ENCODE data around the gene TRIM64C. TPM values are rescaled to one million over a fixed set of nuclear protein-coding genes. Genes with fewer than 3 reads are reported as not detected.

The TRIM64C gene, protein sequence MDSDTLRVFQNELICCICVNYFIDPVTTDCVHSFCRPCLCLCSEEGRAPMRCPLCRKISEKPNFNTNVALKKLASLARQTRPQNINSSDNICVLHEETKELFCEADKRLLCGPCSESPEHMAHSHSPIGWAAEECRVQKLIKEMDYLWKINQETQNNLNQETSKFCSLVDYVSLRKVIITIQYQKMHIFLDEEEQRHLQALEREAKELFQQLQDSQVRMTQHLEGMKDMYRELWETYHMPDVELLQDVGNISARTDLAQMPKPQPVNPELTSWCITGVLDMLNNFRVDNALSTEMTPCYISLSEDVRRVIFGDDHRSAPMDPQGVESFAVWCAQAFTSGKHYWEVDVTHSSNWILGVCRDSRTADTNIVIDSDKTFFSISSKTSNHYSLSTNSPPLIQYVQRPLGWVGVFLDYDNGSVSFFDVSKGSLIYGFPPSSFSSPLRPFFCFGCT
- not detected in 2 replicates for total RNA-seq

GRCh38 chr11:49059012-49059411, at the start of gene TRIM64C:
Gene TRIM64C (minus strand): TSS chr11:49059112. CDS start chr11:49059112, 0 bp downstream.

DNA sequence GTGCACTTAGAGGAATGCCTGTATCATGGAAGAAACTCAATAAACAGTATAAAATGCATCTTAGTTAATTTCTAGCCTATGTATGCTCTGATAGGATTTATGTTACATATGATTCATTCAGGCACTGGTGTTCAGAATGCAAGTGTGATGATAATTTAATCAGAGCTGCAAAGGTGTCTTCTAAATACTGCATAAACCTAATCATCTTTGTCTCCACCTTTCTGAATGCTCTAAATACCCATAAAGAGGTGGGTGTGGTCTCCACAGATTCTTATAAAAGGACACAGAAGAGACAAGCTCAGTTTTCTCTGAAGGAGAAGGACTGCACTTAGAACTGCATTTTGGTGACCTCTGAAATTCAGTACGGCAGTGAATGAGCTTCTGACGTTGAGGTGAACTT, 30.4 kb downstream of the TRIM64C start, which contains the start of gene TRIM49B:
Gene TRIM49B, plus strand, starts transcription at position 301 of the 400 bp plus-strand sequence. CDS start 2,777 bp downstream, outside the sequence.

Other genes starting within 250 kb of the TRIM64C start
- not detected in 2 replicates for gene TRIM51G, start 75.2 kb downstream of the TRIM64C start, total RNA-seq
- gene TRIM49B, start 30.3 kb downstream of the TRIM64C start, total RNA-seq: not detected in 2 replicates
- gene FOLH1, start 149.5 kb upstream of the TRIM64C start, total RNA-seq: 0.34 and 0.50 TPM in 2 replicates

Measured in nasal cavity respiratory epithelium epithelial cell of viscerocranial mucosa (primary cell).